Stimulated activated naive B cell treated with anti-CD40 and anti-IgM and Interleukin-4, amounts not matched to agents 10 μg/mL and 1 μg/mL and 100 μg/mL, for 72 hours (primary cell): ENCODE data around the gene ONECUT2.
A peak's percentile ranks its signal among the peaks of the same experiment; 100 is the strongest.

Source experiments
- ATAC-seq, 2 donors: fragments of 150-1000 bp; cut with Tn5 transposase; replicated peaks; 2 replicates each; pipeline ENCODE4 v1.10.0; 2021; ENCODE audit warnings: moderate library complexity in 1 of 2
- DNase-seq: peaks from one replicate; pipeline ENCODE4 v3.0.0; 2021
- H3K27ac Mint-ChIP-seq: one replicate; pipeline ENCODE4 v1.8.0; 2022; ENCODE audit warnings: mild to moderate bottlenecking, mixed read lengths
- H3K27me3 Mint-ChIP-seq, 2 donors: one replicate each; pipeline ENCODE4 v1.8.0; 2022; ENCODE audit warnings: mixed read lengths in 2 of 2
- H3K36me3 Mint-ChIP-seq, 2 donors: one replicate each; pipeline ENCODE4 v1.8.0; 2022; ENCODE audit warnings: mixed read lengths in 2 of 2, mild to moderate bottlenecking in 1 of 2
- H3K4me1 Mint-ChIP-seq, 2 donors: one replicate each; pipeline ENCODE4 v1.8.0; 2022; ENCODE audit warnings: mixed read lengths in 2 of 2, mild to moderate bottlenecking in 1 of 2
- H3K4me3 Mint-ChIP-seq, 2 donors: one replicate each; pipeline ENCODE4 v1.8.0; 2022; ENCODE audit warnings: mild to moderate bottlenecking in 2 of 2, mixed read lengths in 2 of 2, moderate library complexity in 1 of 2
- H3K9me3 Mint-ChIP-seq, 2 donors: one replicate each; pipeline ENCODE4 v1.8.0; 2022; ENCODE audit warnings: mixed read lengths in 2 of 2, mild to moderate bottlenecking in 1 of 2

ONECUT2 gene

GRCh38 chr18:57445488-57446319, 10.5 kb downstream of the ONECUT2 start:
- ATAC-seq (no peak), DNase-seq (no peak)
- no peak overlapping the region for H3K4me3 Mint-ChIP-seq

GRCh38 chr18:57446322-57446721, 11.1 kb downstream of the ONECUT2 start:
- Mint-ChIP-seq H3K4me1 (peaks cover 4 to 5% of the 10 kb centered on the region in 2 donors), H3K27ac (no peak overlapping the region), H3K4me3 (no peak overlapping the region), H3K9me3 (peaks cover 0 to 2% of the 10 kb centered on the region in 2 donors), H3K36me3 (peaks cover 4% of the 10 kb centered on the region in 2 donors), H3K27me3 (peaks cover 68 to 78% of the 10 kb centered on the region in 2 donors)
- no peak for ATAC-seq
- no peak for DNase-seq

More at GRCh38 chr18:57445488-57446319, 10.5 kb downstream of the ONECUT2 start:
- Mint-ChIP-seq H3K27me3 (peaks cover 66 to 78% of the 10 kb centered on the region in 2 donors), H3K4me1 (peaks cover 5 to 11% of the 10 kb centered on the region in 2 donors), H3K9me3 (peaks cover 0 to 2% of the 10 kb centered on the region in 2 donors), H3K27ac (no peak overlapping the region), H3K36me3 (peaks cover 4 to 5% of the 10 kb centered on the region in 2 donors)

- no peak for ATAC-seq
- Mint-ChIP-seq H3K4me3 (no peak overlapping the region), H3K36me3 (no peaks in the 10 kb centered on the region), H3K9me3 (no peaks in the 10 kb centered on the region), H3K4me1 (no peaks in the 10 kb centered on the region), H3K27ac (no peak overlapping the region), H3K27me3 (peaks cover 70 to 81% of the 10 kb centered on the region in 2 donors)
- no peak for DNase-seq
Observed at GRCh38 chr18:57447154-57447621, 12.0 kb downstream of the ONECUT2 start.

GRCh38 chr18:57455576-57456129, 20.5 kb downstream of the ONECUT2 start:
- Mint-ChIP-seq H3K27ac (no peak overlapping the region), H3K9me3 (peaks cover 4 to 6% of the 10 kb centered on the region in 2 donors), H3K4me1 (no peaks in the 10 kb centered on the region), H3K27me3 (peaks cover 43 to 51% of the 10 kb centered on the region in 2 donors), H3K4me3 (no peak overlapping the region), H3K36me3 (no peaks in the 10 kb centered on the region)
- ATAC-seq = no peak
- DNase-seq = no peak

GRCh38 chr18:57461652-57462269, 26.6 kb downstream of the ONECUT2 start:
- ATAC-seq = no peak
- H3K27ac Mint-ChIP-seq = no peak overlapping the region

GRCh38 chr18:57466307-57466706, 31.1 kb downstream of the ONECUT2 start:
- H3K36me3 Mint-ChIP-seq = no peaks in the 10 kb centered on the region

More at GRCh38 chr18:57461652-57462269, 26.6 kb downstream of the ONECUT2 start:
- H3K27me3 Mint-ChIP-seq = peaks cover 33 to 49% of the 10 kb centered on the region in 2 donors
- H3K36me3 Mint-ChIP-seq = no peaks in the 10 kb centered on the region
- no peak for DNase-seq
- H3K4me1 Mint-ChIP-seq = peaks cover 0 to 2% of the 10 kb centered on the region in 2 donors
- no peak overlapping the region for H3K4me3 Mint-ChIP-seq
- peaks cover 8% of the 10 kb centered on the region in 2 donors for H3K9me3 Mint-ChIP-seq

GRCh38 chr18:57466745-57467409, 31.7 kb downstream of the ONECUT2 start:
- H3K27me3 Mint-ChIP-seq = peaks cover 35 to 51% of the 10 kb centered on the region in 2 donors
- H3K4me1 Mint-ChIP-seq = peaks cover 0 to 6% of the 10 kb centered on the region in 2 donors
- no peaks in the 10 kb centered on the region for H3K36me3 Mint-ChIP-seq
- no peak for DNase-seq
- peak; percentile 39 to 46 for ATAC-seq
- H3K4me3 Mint-ChIP-seq = no peak overlapping the region
- no peaks in the 10 kb centered on the region for H3K9me3 Mint-ChIP-seq
- H3K27ac Mint-ChIP-seq = no peak overlapping the region

More at GRCh38 chr18:57466307-57466706, 31.1 kb downstream of the ONECUT2 start:
- no peak for DNase-seq
- no peak for ATAC-seq
- Mint-ChIP-seq H3K9me3 (peaks cover under 1% of the 10 kb centered on the region in 2 donors), H3K27ac (no peak overlapping the region), H3K4me1 (peaks cover 0 to 6% of the 10 kb centered on the region in 2 donors), H3K4me3 (no peak overlapping the region), H3K27me3 (peaks cover 35 to 56% of the 10 kb centered on the region in 2 donors)

- H3K4me3 Mint-ChIP-seq = no peak overlapping the region
- peaks cover 35 to 40% of the 10 kb centered on the region in 2 donors for H3K27me3 Mint-ChIP-seq
- DNase-seq (no peak), ATAC-seq (no peak)
- peaks cover 0 to 6% of the 10 kb centered on the region in 2 donors for H3K4me1 Mint-ChIP-seq
- no peaks in the 10 kb centered on the region for H3K9me3 Mint-ChIP-seq
- H3K27ac Mint-ChIP-seq = no peak overlapping the region
- H3K36me3 Mint-ChIP-seq = no peaks in the 10 kb centered on the region
Observed at GRCh38 chr18:57469884-57470283, 34.7 kb downstream of the ONECUT2 start.

- DNase-seq = no peak
- H3K27ac Mint-ChIP-seq = no peak overlapping the region
- no peaks in the 10 kb centered on the region for H3K9me3 Mint-ChIP-seq
- no peaks in the 10 kb centered on the region for H3K36me3 Mint-ChIP-seq
- peaks cover 0 to 10% of the 10 kb centered on the region in 2 donors for H3K4me1 Mint-ChIP-seq
- peaks cover 35 to 42% of the 10 kb centered on the region in 2 donors for H3K27me3 Mint-ChIP-seq
- H3K4me3 Mint-ChIP-seq = no peak overlapping the region
- peak; percentile 47 to 63 for ATAC-seq
Observed at GRCh38 chr18:57475408-57475807, 40.2 kb downstream of the ONECUT2 start.

GRCh38 chr18:57475903-57476302, 40.7 kb downstream of the ONECUT2 start:
- Mint-ChIP-seq H3K4me3 (no peak overlapping the region), H3K27me3 (peaks cover 30 to 38% of the 10 kb centered on the region in 2 donors), H3K36me3 (no peaks in the 10 kb centered on the region), H3K27ac (no peak overlapping the region), H3K4me1 (peaks cover 0 to 10% of the 10 kb centered on the region in 2 donors), H3K9me3 (no peaks in the 10 kb centered on the region)
- ATAC-seq (peak in 1 of 2 donors; percentile 60), DNase-seq (no peak)

GRCh38 chr18:57480733-57481132, 45.6 kb downstream of the ONECUT2 start:
- ATAC-seq (no peak), DNase-seq (no peak)
- Mint-ChIP-seq H3K27me3 (peaks cover 25 to 37% of the 10 kb centered on the region in 2 donors), H3K27ac (no peak overlapping the region), H3K4me1 (peaks cover 0 to 5% of the 10 kb centered on the region in 2 donors), H3K36me3 (no peaks in the 10 kb centered on the region), H3K9me3 (no peaks in the 10 kb centered on the region), H3K4me3 (no peak overlapping the region)

GRCh38 chr18:57497372-57498294, 62.5 kb downstream of the ONECUT2 start:
- DNase-seq (no peak), ATAC-seq (no peak)
- H3K9me3 Mint-ChIP-seq = no peaks in the 10 kb centered on the region
- H3K27ac Mint-ChIP-seq = no peak overlapping the region
- H3K36me3 Mint-ChIP-seq = no peaks in the 10 kb centered on the region
- H3K4me3 Mint-ChIP-seq = no peak overlapping the region
- H3K4me1 Mint-ChIP-seq = no peaks in the 10 kb centered on the region
- peaks cover 11 to 14% of the 10 kb centered on the region in 2 donors for H3K27me3 Mint-ChIP-seq

- ATAC-seq = no peak
- Mint-ChIP-seq H3K27ac (no peak overlapping the region), H3K36me3 (no peaks in the 10 kb centered on the region), H3K4me3 (no peak overlapping the region), H3K4me1 (no peaks in the 10 kb centered on the region), H3K27me3 (peaks cover 7 to 22% of the 10 kb centered on the region in 2 donors), H3K9me3 (no peaks in the 10 kb centered on the region)
- no peak for DNase-seq
Observed at GRCh38 chr18:57498682-57499256, 63.6 kb downstream of the ONECUT2 start.
